GM19455 (cell line): ENCODE data around the gene RUFY1.
A peak's percentile ranks its signal among the peaks of the same experiment; 100 is the strongest.
"Not testable (repeated sequence)": the region's sequence is repeated elsewhere in the genome, so short reads cannot be mapped to it uniquely, and the experiment has no call there.

Experiments
- ATAC-seq: cut with Tn5 transposase; IDR thresholded peaks from one replicate; pipeline ENCODE4 v1.9.1; 2021; ENCODE audit not compliant: unreplicated experiment

Gene RUFY1

DNA sequence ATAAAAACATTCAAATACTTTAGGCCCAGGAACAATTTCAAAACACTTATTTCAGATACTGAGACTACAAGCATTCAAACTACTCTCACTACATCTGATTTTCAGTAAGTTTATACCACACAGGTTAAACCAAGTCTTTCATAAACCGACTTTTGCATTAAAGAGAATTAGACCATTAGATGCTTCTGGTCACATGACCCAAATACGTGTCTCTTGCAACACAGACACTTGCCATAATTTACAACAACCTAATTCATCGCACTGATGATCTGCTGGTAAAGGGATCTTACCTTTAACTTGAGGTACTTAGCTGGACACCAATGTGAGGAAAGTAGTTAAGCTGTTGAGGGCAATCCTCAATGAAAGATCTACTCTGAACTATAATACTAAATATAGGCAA lies 69.9 kb downstream of the RUFY1 start:
- no peak for ATAC-seq

GRCh38 chr5:179620703-179621350 lies 70.5 kb downstream of the RUFY1 start:
- no peak for ATAC-seq

- ATAC-seq: no peak
These were observed 71.3 kb downstream of the RUFY1 start for GRCh38 chr5:179621551-179622214.

GRCh38 chr5:179623003-179623905 lies 72.9 kb downstream of the RUFY1 start, which contains the start of gene HNRNPH1:
Gene HNRNPH1, minus strand, starts transcription at chr5:179623671. Its CDS starts 538 bp downstream, at chr5:179623133.
- peak; percentile 60 for ATAC-seq

GRCh38 chr5:179623906-179624741 lies 73.8 kb downstream of the RUFY1 start:
- ATAC-seq: peak; percentile 15

- no peak for ATAC-seq
These were observed 74.5 kb downstream of the RUFY1 start for GRCh38 chr5:179624841-179625271.

- peak; percentile 51 for ATAC-seq
These were observed 83.4 kb downstream of the RUFY1 start for GRCh38 chr5:179633501-179634369.

GRCh38 chr5:179634370-179635172 lies 84.2 kb downstream of the RUFY1 start:
- peak; percentile 94 for ATAC-seq

- not testable (repeated sequence) for ATAC-seq
These were observed 88.9 kb downstream of the RUFY1 start for GRCh38 chr5:179639296-179639695.

GRCh38 chr5:179641745-179642144 lies 91.4 kb downstream of the RUFY1 start:
- not testable (repeated sequence) for ATAC-seq

GRCh38 chr5:179642626-179643025 lies 92.3 kb downstream of the RUFY1 start:
- ATAC-seq: not testable (repeated sequence)

DNA sequence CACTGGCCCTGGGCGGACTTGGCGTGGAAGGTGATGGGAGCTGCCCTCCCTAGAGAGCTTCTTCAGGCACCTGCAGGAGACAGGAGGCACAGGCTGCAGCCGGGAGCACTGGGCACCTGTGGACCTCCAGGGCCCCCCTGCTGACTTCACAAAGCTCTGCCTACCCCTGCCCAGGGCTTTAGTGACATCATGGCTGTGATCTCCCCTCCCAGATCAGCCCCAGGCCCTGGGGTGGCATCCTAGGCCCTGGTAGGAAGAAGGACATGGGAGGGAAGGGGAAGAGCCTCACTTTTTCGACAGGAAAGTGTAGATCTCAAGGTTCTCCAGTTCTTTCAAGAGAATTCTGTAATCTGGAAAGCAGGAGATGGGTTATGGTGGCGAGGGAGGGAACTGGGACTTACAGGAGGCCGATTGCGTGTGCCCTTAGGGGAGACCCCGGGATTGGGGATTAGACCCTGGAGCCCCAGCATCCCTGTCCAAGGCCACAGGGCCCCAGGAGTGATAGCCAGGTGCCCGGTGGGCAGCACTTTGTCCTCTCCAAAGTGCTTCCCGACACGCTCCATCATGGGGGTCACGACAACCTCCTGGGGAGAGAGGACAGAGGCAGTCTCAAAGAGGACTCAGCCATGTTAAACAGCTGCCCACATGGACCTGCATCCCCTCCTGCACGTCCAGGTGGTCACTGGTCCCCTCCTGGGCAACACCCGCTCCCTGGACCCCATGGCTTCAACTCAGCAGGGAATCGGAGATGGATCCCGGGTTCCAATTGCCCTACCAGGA lies 93.0 kb downstream of the RUFY1 start:
- not testable (repeated sequence) for ATAC-seq

DNA sequence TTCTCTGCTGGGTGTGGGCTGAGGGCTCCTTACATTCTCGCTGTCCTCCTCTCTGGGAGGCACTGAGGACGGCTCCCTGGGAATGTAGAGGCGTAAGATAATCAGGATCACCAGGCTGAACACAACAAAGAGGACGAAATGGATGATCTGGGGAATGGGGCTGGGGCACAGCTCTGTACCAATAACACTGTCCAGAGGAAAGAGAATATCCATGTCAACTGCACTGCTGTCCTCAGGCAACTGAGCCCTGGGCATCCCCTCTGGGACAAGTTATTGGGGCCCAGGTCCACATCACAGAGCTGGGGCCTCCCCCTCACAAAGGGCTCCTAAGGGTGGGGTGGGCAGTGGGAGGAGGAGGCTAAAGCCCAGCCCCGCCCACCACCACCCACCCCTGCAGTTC lies 94.4 kb downstream of the RUFY1 start:
- ATAC-seq: not testable (repeated sequence)

- no peak for ATAC-seq
These were observed 98.1 kb downstream of the RUFY1 start for GRCh38 chr5:179648410-179648809.

DNA sequence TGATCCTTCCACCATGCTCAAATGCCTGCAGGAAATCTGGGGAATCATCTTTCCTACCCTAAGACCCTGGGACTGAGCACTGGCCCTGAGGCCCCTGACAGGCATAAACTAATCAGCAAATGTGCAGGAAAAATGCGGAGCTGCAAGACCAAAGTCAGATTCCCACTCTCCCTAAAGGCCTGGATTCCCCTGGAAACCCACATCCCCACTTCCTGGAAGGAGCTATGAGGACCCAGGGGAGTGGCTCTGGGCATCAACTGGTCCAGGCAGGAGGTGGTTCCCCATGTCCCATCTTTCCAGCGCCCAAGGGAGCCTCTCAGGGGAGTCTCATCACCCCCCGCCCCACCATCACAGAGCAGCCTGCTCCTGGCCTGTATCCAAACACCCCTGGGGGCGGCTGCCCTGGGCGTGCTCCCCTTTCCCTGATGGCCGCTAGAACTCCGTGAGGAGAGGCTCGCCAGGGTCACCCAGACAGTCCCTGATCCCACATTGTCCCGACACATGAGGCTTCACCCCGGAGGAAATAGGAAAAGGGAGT lies 98.9 kb downstream of the RUFY1 start:
- ATAC-seq: not testable (repeated sequence)

- not testable (repeated sequence) for ATAC-seq
These were observed 99.9 kb downstream of the RUFY1 start for GRCh38 chr5:179650245-179650644.

- not testable (repeated sequence) for ATAC-seq
These were observed 102.8 kb downstream of the RUFY1 start for GRCh38 chr5:179653135-179653534.
